GM12864 (cell line): ENCODE measurements around the gene LRRC27.
"Not testable (repeated sequence)": the region's sequence is repeated elsewhere in the genome, so short reads cannot be mapped to it uniquely, and the experiment has no call there.

Source experiments
- DNase-seq: peaks from one replicate; pipeline ENCODE4 v3.0.0-alpha.2; 2011; ENCODE audit warnings: low read depth
- H3K4me3 ChIP-seq: 2 replicates; pipeline ENCODE4 v1.5.1; 2011; ENCODE audit warnings: mild to moderate bottlenecking, low read depth, low read length, control low read depth
- TF ChIP-seq, protein P1 (sequence below): IDR thresholded peaks from 2 replicates; pipeline ENCODE4 v1.5.1; 2011; ENCODE audit warnings: low read depth, mild to moderate bottlenecking, moderate library complexity, low read length, control low read depth, inconsistent platforms; ENCODE audit errors: missing control alignments

LRRC27 gene

DNA sequence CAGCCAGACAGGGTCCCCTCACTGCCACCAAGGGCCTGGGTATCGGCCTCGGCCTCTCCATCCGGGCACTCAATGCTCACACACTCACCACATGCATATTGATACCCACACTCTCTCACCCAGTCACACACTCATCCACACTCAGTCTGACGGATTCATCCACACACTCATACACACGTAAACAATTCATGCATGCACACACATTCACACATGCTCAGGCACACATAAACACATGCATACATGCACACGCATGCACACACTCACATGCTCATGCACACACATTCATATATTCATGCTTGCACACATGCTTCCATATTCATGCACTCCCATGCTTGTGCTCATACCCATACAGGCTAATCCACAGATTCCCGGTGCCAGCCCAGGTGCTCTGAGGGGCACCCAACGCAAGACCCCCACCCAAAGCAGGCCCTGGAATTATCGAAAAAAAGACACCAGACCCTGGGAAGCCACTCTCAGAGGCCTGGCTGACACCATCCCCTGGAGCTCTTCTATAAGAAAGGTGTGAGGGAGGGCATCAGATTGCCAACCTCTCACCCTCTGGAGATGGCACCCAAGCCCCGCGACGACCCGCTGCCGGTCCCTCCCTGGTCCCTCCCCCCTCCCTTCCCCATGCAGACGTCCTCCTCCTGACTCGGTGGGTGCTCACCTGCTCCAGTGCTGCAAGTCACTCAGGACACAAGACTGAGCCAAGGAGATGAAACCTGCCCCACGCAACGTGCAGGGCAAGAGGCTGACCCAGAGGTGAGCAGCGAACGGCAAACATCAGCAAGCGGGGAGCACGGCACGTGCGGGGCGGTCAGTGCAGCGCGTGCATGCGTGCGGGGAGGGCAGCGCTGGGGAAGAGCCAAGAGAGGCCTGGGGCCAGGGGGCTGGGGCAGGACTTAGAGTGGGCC, 39.4 kb upstream of the LRRC27 start:
- TF ChIP-seq, protein P1, sequence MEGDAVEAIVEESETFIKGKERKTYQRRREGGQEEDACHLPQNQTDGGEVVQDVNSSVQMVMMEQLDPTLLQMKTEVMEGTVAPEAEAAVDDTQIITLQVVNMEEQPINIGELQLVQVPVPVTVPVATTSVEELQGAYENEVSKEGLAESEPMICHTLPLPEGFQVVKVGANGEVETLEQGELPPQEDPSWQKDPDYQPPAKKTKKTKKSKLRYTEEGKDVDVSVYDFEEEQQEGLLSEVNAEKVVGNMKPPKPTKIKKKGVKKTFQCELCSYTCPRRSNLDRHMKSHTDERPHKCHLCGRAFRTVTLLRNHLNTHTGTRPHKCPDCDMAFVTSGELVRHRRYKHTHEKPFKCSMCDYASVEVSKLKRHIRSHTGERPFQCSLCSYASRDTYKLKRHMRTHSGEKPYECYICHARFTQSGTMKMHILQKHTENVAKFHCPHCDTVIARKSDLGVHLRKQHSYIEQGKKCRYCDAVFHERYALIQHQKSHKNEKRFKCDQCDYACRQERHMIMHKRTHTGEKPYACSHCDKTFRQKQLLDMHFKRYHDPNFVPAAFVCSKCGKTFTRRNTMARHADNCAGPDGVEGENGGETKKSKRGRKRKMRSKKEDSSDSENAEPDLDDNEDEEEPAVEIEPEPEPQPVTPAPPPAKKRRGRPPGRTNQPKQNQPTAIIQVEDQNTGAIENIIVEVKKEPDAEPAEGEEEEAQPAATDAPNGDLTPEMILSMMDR, result no peak
- no peak for DNase-seq
- H3K4me3 ChIP-seq, result no peak overlapping the region

DNA sequence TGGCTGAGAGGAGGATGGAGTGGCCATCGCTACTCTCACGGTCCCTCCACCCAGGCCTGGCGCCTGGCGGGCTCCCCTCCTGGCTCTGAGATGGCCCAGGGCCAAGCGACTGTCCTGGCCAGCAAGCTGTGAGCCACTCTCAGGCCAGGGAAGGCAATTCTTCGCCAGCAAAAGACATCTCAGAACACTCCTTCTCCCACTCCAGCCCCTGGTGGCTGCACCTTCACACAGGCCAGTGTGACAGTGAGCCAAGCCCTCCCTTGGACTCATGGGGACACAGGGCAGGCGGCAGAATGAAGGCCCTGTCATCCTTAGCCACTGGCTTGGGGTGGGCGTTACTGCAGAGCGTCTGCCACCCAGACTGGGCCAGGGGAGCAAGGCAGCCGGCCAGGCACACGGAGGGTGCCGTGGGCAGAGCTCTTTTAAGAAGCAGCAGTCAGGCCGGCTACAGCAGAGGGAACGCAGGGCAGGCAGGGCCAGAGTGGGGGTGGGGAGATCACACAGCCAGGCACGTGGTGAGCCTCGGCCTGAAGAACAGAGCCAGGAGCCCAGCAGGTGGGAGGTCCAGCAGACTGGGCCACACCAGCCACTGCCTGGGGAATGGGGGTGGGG, 38.7 kb upstream of the LRRC27 start:
- DNase-seq, result no peak
- H3K4me3 ChIP-seq, result no peak overlapping the region
- TF ChIP-seq, protein P1, result no peak

DNA sequence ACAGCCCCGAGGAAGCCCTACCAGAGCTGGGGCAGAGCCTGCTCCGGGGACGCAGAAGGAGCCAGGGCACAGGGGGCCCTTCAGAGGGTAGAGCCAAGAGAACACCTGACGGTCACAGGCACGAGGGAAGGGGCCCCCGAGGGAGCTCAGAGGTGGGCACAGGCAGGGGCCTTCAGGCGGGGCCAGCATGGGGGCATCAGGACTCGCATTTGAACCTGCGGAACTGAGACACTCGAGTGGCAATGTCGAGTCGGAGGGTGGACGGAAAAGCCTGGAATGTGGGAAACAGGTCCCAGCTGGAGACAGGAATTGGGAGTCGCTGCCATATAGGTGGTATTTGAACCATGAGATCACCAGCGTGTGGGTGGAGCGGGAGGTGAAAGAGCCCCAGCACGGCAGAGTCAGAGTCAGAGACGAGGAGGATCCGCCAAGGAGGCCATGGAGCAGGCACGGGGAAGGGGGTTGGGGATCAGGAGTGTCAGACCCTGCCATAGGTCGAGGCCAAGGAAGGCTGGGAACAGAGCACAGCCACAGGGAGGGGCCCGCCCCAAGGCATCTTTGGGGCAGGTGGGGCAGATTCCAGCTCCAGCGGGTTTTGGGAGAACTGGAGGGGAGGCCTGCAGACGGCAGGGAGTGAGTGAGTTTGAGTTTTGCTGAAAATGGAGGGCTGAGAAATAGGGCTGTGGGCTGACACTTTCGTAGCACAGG, 38.0 kb upstream of the LRRC27 start:
- DNase-seq, result no peak
- H3K4me3 ChIP-seq, result no peak overlapping the region
- TF ChIP-seq, protein P1, result no peak

- no peak overlapping the region for H3K4me3 ChIP-seq
- TF ChIP-seq, protein P1, result no peak
- DNase-seq, result no peak
Measured at GRCh38 chr10:132294561-132295318, 37.3 kb upstream of the LRRC27 start.

- DNase-seq, H3K4me3 ChIP-seq: not testable (repeated sequence)
Measured at GRCh38 chr10:132295481-132295880, 36.5 kb upstream of the LRRC27 start.

GRCh38 chr10:132296666-132297443, 35.1 kb upstream of the LRRC27 start:
- TF ChIP-seq, protein P1, result no peak
- no peak overlapping the region for H3K4me3 ChIP-seq
- no peak for DNase-seq
